Stomach (tissue), 4 donors: Measurements from ENCODE around the gene KIF6.

Experiments used
- POLR2AphosphoS5 ChIP-seq, 3 donors: sonication (generic); formaldehyde crosslinking; IDR thresholded peaks; one replicate each; pipeline ENCODE4 v1.6.1; 2016; ENCODE audit warnings: antibody characterized with exemption in 3 of 3
- TF ChIP-seq, protein P1 (sequence below), 7 experiments: fragments of 450-650 bp in 4 of 7; fragments of 200-600 bp in 3 of 7; sonication (generic) in 3 of 7; IDR thresholded peaks; one replicate each; pipeline ENCODE4 v1.5.1; 2016 to 2019; ENCODE audit warnings: antibody characterized with exemption in 7 of 7, control low read depth in 2 of 7, mild to moderate bottlenecking in 1 of 7

DNA sequence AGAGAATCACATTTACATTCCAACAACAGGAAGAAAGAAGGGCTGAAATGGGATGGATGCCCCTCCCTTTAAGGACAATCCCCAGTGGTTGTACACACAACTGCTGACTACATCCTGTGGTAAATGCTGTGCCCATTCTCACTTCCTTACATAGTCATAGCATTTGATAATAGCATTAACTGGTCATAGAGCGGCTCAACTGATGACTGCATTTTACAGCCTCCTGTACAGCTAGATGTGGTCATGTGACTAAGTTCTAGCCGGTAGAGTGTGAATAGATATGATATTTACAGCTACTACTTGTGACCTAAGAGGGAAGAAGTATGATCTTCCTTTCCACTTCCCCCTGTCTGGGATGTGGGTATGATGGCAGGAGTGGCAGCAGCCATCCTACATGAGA lies 435.7 kb downstream of the KIF6 start:
- TF ChIP-seq, protein P1, sequence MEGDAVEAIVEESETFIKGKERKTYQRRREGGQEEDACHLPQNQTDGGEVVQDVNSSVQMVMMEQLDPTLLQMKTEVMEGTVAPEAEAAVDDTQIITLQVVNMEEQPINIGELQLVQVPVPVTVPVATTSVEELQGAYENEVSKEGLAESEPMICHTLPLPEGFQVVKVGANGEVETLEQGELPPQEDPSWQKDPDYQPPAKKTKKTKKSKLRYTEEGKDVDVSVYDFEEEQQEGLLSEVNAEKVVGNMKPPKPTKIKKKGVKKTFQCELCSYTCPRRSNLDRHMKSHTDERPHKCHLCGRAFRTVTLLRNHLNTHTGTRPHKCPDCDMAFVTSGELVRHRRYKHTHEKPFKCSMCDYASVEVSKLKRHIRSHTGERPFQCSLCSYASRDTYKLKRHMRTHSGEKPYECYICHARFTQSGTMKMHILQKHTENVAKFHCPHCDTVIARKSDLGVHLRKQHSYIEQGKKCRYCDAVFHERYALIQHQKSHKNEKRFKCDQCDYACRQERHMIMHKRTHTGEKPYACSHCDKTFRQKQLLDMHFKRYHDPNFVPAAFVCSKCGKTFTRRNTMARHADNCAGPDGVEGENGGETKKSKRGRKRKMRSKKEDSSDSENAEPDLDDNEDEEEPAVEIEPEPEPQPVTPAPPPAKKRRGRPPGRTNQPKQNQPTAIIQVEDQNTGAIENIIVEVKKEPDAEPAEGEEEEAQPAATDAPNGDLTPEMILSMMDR (IDR thresholded peaks at IDR 0.05) = no peak
- TF ChIP-seq POLR2AphosphoS5 (IDR thresholded peaks at IDR 0.05) = no peak
